Lower leg skin (tissue), 3 donors: Measurements from ENCODE around the gene DTX2.
"Not testable (repeated sequence)": the region's sequence is repeated elsewhere in the genome, so short reads cannot be mapped to it uniquely, and the experiment has no call there.

ENCODE experiments used
- POLR2A ChIP-seq, 2 donors: fragments of 450-650 bp; IDR thresholded peaks; one replicate each; pipeline ENCODE4 v1.6.1; 2016 to 2017; ENCODE audit warnings: antibody characterized with exemption in 2 of 2, mild to moderate bottlenecking in 1 of 2, moderate library complexity in 1 of 2
- TF ChIP-seq, protein P1 (sequence below), 3 donors: fragments of 450-650 bp; IDR thresholded peaks; one replicate each; pipeline ENCODE4 v1.5.1; 2016; ENCODE audit warnings: antibody characterized with exemption in 3 of 3, mild to moderate bottlenecking in 3 of 3, moderate library complexity in 2 of 3

DNA sequence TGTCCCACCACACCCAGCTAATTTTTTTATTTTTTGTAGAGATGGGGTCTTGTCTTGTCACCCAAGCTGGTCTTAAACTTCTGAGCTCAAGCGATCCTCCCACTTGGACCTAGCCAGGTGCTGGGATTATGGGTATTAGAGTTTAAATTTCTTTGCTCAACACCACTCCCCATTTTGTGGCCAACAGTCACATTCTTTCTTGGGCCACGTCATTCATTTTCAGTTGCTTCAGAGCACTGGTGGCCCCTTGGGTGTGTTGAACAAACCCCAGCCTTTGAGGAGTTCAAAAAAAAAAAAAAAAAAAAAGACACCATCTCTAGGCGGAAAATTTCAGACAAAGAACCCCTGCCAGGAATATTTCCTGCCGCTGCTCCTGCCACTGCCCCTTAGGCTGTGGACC lies 4.5 kb upstream of the DTX2 start:
- TF ChIP-seq POLR2A (IDR thresholded peaks at IDR 0.05): not testable (repeated sequence)
- TF ChIP-seq, protein P1, sequence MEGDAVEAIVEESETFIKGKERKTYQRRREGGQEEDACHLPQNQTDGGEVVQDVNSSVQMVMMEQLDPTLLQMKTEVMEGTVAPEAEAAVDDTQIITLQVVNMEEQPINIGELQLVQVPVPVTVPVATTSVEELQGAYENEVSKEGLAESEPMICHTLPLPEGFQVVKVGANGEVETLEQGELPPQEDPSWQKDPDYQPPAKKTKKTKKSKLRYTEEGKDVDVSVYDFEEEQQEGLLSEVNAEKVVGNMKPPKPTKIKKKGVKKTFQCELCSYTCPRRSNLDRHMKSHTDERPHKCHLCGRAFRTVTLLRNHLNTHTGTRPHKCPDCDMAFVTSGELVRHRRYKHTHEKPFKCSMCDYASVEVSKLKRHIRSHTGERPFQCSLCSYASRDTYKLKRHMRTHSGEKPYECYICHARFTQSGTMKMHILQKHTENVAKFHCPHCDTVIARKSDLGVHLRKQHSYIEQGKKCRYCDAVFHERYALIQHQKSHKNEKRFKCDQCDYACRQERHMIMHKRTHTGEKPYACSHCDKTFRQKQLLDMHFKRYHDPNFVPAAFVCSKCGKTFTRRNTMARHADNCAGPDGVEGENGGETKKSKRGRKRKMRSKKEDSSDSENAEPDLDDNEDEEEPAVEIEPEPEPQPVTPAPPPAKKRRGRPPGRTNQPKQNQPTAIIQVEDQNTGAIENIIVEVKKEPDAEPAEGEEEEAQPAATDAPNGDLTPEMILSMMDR (IDR thresholded peaks at IDR 0.05): not testable (repeated sequence)
